WTC11 (cell line): ENCODE data around the gene CFAP77. TPM values are rescaled to one million over a fixed set of nuclear protein-coding genes. Genes with fewer than 3 reads are reported as not detected.

Experiments used
- ATAC-seq: fragments of 200-7000 bp; cut with Tn5 transposase; 2 replicates; pipeline ENCODE4 v1.10.0; 2021; ENCODE audit warnings: mild to moderate bottlenecking, moderate library complexity
- CTCF ChIA-PET: fragments of 300-600 bp; sonication (Branson Sonifier 250); formaldehyde crosslinking; loops from one replicate; lab custom pipeline; 2021; ENCODE audit warnings: antibody characterized with exemption; lab: Charles Lee
- POLR2A ChIA-PET: fragments of 350-600 bp; sonication (Branson Sonifier 250); formaldehyde crosslinking; loops from one replicate; lab custom pipeline; 2021; ENCODE audit warnings: antibody characterized with exemption; lab: Charles Lee
- DNase-seq: peaks from one replicate; pipeline ENCODE4 v3.0.0; 2021; ENCODE audit warnings: low spot score
- H3K27ac Mint-ChIP-seq: 2 replicates; pipeline ENCODE4 v1.8.0; 2021; ENCODE audit warnings: mixed read lengths
- H3K27me3 Mint-ChIP-seq: 2 replicates; pipeline ENCODE4 v1.8.0; 2021; ENCODE audit warnings: low read depth, mild to moderate bottlenecking, moderate library complexity, mixed read lengths
- H3K36me3 Mint-ChIP-seq: 2 replicates; pipeline ENCODE4 v1.8.0; 2021; ENCODE audit warnings: mixed read lengths
- H3K4me1 Mint-ChIP-seq: 2 replicates; pipeline ENCODE4 v1.8.0; 2022; ENCODE audit warnings: mixed read lengths
- H3K4me3 Mint-ChIP-seq: 2 replicates; pipeline ENCODE4 v1.8.0; 2021; ENCODE audit warnings: mild to moderate bottlenecking, moderate library complexity, mixed read lengths
- H3K9me3 Mint-ChIP-seq: 2 replicates; pipeline ENCODE4 v1.8.0; 2021; ENCODE audit warnings: mixed read lengths
- ATF2 ChIP-seq: sonication (generic); formaldehyde crosslinking; IDR thresholded peaks from 2 replicates; pipeline ENCODE4 v1.8.1; 2022; ENCODE audit warnings: low read depth, missing genetic modification reagents, borderline replicate concordance
- EMX1 ChIP-seq: fragments of 250-450 bp; sonication (Bioruptor Pico); IDR thresholded peaks from 2 replicates; pipeline ENCODE4 v1.8.0; 2021; ENCODE audit warnings: mild to moderate bottlenecking
- GTF2I ChIP-seq: fragments of 250-450 bp; sonication (Bioruptor Pico); conservative IDR thresholded peaks from 2 replicates; pipeline ENCODE4 v1.4.0; 2021; ENCODE audit warnings: mild to moderate bottlenecking
- HMGXB4 ChIP-seq: sonication (generic); formaldehyde crosslinking; IDR thresholded peaks from 2 replicates; pipeline ENCODE4 v1.8.1; 2023; ENCODE audit warnings: mild to moderate bottlenecking, moderate library complexity, missing genetic modification reagents
- SMAD3 ChIP-seq: sonication (generic); formaldehyde crosslinking; IDR thresholded peaks from 2 replicates; pipeline ENCODE4 v1.8.0; 2022; ENCODE audit warnings: missing genetic modification reagents, mild to moderate bottlenecking, borderline replicate concordance
- SMAD4 ChIP-seq: sonication (generic); formaldehyde crosslinking; IDR thresholded peaks from 2 replicates; pipeline ENCODE4 v1.8.0; 2022; ENCODE audit warnings: mild to moderate bottlenecking, missing genetic modification reagents
- SOX15 ChIP-seq: fragments of 250-450 bp; sonication (Bioruptor Pico); IDR thresholded peaks from 2 replicates; pipeline ENCODE4 v1.9.0; 2021; ENCODE audit warnings: mild to moderate bottlenecking
- TCF7 ChIP-seq: sonication (generic); formaldehyde crosslinking; IDR thresholded peaks from 2 replicates; pipeline ENCODE4 v1.8.0; 2022; ENCODE audit warnings: mild to moderate bottlenecking, low read depth, missing genetic modification reagents, moderate library complexity
- TEAD4 ChIP-seq: sonication (generic); formaldehyde crosslinking; IDR thresholded peaks from 2 replicates; pipeline ENCODE4 v1.8.0; 2022; ENCODE audit warnings: mild to moderate bottlenecking, missing genetic modification reagents
- USF1 ChIP-seq: sonication (generic); formaldehyde crosslinking; IDR thresholded peaks from 2 replicates; pipeline ENCODE4 v1.8.0; 2022; ENCODE audit warnings: mild to moderate bottlenecking, missing genetic modification reagents
- ZBTB21 ChIP-seq: sonication (generic); formaldehyde crosslinking; IDR thresholded peaks from 2 replicates; pipeline ENCODE4 v1.8.1; 2023; ENCODE audit warnings: mild to moderate bottlenecking, missing genetic modification reagents, borderline replicate concordance
- ZNF121 ChIP-seq: sonication (generic); formaldehyde crosslinking; IDR thresholded peaks from 2 replicates; pipeline ENCODE4 v1.8.0; 2023; ENCODE audit warnings: missing genetic modification reagents
- ZNF138 ChIP-seq: sonication (generic); formaldehyde crosslinking; conservative IDR thresholded peaks from 2 replicates; pipeline ENCODE4 v1.8.1; 2022; ENCODE audit warnings: mild to moderate bottlenecking, moderate library complexity, missing genetic modification reagents
- ZNF281 ChIP-seq: sonication (generic); formaldehyde crosslinking; IDR thresholded peaks from 2 replicates; pipeline ENCODE4 v1.8.0; 2023; ENCODE audit warnings: mild to moderate bottlenecking, missing genetic modification reagents
- ZSCAN18 ChIP-seq: fragments of 250-450 bp; sonication (Bioruptor Pico); IDR thresholded peaks from 2 replicates; pipeline ENCODE4 v2.1.2; 2022; ENCODE audit warnings: mild to moderate bottlenecking, moderate library complexity
- total RNA-seq: library from RNA; stranded (reverse); gene quantifications from 3 replicates; pipeline ENCODE4 v1.2.3, GENCODE V29; 2021

Gene CFAP77
- total RNA-seq, 1 experiment from 2014 or later, result 1.2 TPM

GRCh38 chr9:132486706-132487350 lies 76.8 kb downstream of the CFAP77 start (continued):
- TF ChIP-seq ZNF281 (CRISPR knock-in tag) (no peak), EMX1 (no peak), ATF2 (no peak)

- ChIA-PET CTCF (interaction anchor here (1.3 to 2.4 kb wide), 2 partner anchors 35 to 59 kb away, joined by 3 to 8 read pairs; no protein-coding TSS in a partner anchor), POLR2A (no interaction called here)
- no peak for ATAC-seq
- H3K4me3 Mint-ChIP-seq, result no peak overlapping the region
- H3K9me3 Mint-ChIP-seq, result peaks cover 8% of the 10 kb centered on the region
- no peaks in the 10 kb centered on the region for H3K36me3 Mint-ChIP-seq
- H3K4me1 Mint-ChIP-seq, result peaks cover 10% of the 10 kb centered on the region
- H3K27me3 Mint-ChIP-seq, result no peaks in the 10 kb centered on the region; the same call in 1 of the 2 replicates
- TF ChIP-seq ZNF121 (CRISPR knock-in tag) (no peak), TEAD4 (CRISPR knock-in tag) (no peak), ZNF138 (CRISPR knock-in tag) (no peak), ZSCAN18 (CRISPR knock-in tag) (no peak), SMAD4 (CRISPR knock-in tag) (no peak), HMGXB4 (CRISPR knock-in tag) (no peak), SMAD3 (CRISPR knock-in tag) (no peak), USF1 (CRISPR knock-in tag) (no peak)
- H3K27ac Mint-ChIP-seq, result no peak overlapping the region
- DNase-seq, result no peak
Measured at GRCh38 chr9:132487351-132487791, 77.4 kb downstream of the CFAP77 start.

- TF ChIP-seq HMGXB4 (CRISPR knock-in tag) (no peak), GTF2I (CRISPR knock-in tag) (no peak), ZBTB21 (CRISPR knock-in tag) (no peak), SOX15 (CRISPR knock-in tag) (no peak), TCF7 (CRISPR knock-in tag) (no peak)
- no peaks in the 10 kb centered on the region; the same call in 1 of the 2 replicates for H3K27me3 Mint-ChIP-seq
- peaks cover 14% of the 10 kb centered on the region for H3K9me3 Mint-ChIP-seq
- H3K4me1 Mint-ChIP-seq, result peaks cover 10% of the 10 kb centered on the region
- H3K36me3 Mint-ChIP-seq, result peaks cover 6% of the 10 kb centered on the region
- ChIA-PET POLR2A (interaction anchor here (0.8 kb wide), 1 partner anchor 18 kb away, joined by 3 read pairs; no protein-coding TSS in a partner anchor), CTCF (interaction anchor here (1.0 to 2.4 kb wide), 4 partner anchors 36 to 86 kb away, joined by 3 to 8 read pairs (median 3); no protein-coding TSS in a partner anchor)
- DNase-seq (no peak), ATAC-seq (no peak)
- H3K27ac Mint-ChIP-seq, result no peak overlapping the region
- H3K4me3 Mint-ChIP-seq, result no peak overlapping the region
Measured at GRCh38 chr9:132487980-132488535, 78.0 kb downstream of the CFAP77 start.
